TTC549 (cell line): ENCODE data around the gene EIF1.

ENCODE experiments used
- FAIRE-seq: peaks from 2 replicates; lab custom pipeline; 2012; peaks lifted over from hg19 to GRCh38; lab: Jason Lieb, UNC

EIF1 gene

DNA sequence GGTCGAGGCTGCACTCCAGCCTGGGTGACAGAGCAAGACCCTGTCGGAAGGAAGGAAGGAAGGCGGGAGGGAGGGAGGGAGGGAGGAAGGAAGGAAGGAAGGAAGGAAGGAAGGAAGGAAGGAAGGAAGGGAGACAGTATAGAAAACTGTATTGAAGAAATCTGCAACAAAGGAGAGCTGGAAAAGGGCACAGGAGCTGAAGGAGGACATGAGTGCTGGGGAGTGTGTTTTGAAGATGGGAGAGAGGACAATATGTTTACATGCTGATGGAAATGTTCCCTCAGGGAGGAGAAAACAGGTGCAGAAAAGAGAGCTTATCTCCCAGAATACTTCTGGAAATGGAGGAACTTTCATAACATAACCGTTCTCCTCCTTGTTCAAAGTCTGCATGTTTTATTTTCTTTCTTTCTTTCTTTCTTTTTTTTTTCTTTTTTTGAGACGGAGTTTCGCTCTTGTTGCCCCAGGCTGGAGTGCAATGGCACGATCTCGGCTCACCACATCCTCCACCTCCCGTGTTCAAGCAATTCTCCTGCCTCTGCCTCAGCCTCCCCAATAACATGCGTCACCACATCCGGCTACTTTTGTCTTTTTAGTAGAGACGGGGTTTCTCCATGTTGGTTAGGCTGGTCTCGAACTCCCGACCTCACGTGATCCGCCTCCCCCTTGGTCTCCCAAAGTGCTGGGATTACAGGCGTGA lies 48.4 kb downstream of the EIF1 start:
- FAIRE-seq = no peak

DNA sequence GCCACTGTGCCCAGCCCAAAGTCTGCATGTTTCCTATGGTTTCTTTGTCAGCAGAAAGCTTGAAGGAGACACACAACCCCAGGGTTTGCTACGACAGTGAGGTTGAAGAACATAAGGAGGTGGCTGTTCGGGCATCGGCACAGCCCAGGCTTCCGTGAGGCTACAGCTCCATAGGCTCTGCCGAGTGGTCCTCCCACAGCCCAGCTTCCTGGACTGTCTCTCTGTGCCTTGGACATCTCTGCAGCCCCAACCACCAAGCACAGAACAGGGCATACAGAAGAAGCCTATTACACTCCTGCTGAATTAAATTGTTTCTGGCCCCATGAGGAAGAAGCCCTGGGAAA lies 49.0 kb downstream of the EIF1 start:
- FAIRE-seq = no peak

DNA sequence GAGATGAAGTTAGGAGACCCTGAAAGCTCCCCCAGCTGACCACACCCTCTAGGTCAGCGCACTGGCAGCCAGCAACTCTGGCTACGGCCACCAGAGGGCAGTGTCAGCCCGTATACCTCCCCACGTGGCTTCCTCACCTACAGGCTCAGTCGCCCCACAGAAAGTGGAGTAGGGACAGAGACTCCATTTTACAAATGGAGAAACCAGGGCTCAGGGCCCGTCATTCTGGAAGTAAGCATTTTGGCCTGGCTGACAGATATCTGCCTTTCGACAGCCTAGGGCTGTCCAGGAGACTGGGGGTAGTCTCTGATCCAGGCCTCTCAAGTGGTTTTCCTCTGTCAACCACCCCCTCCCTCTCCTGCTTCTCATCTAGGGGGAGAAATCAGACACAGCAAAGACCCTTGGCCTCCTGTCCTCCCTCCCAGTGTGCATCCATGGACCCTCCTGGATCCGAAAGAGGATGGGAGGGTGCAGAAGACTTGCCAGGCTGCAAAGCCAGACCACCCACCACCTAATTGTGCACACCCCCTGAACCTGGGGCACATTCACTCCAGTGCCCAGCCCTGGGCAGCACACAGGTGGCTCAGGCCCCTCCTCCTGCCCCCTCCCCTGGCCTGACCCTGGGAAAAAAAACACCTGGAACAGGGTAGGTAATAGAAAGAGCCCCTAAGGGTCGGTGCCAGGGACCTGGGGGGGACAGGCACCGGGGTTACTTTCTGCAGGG lies 49.6 kb downstream of the EIF1 start:
- peak; percentile 17 for FAIRE-seq

DNA sequence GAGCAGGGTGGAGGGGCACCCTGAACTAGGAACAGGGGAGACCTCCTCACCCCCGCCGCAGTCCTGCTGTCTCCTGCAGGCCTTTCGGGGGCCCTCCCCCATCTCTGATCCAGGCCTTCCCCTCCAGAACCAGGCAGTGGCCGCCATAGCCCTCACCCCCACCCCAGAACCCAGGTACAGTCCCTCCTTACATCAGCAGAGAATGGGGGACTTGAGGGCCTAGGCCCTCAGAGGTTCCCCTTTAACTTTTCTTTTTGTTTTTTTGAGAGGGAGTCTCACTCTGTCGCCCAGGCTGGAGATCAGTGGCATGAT lies 50.1 kb downstream of the EIF1 start:
- FAIRE-seq = no peak

DNA sequence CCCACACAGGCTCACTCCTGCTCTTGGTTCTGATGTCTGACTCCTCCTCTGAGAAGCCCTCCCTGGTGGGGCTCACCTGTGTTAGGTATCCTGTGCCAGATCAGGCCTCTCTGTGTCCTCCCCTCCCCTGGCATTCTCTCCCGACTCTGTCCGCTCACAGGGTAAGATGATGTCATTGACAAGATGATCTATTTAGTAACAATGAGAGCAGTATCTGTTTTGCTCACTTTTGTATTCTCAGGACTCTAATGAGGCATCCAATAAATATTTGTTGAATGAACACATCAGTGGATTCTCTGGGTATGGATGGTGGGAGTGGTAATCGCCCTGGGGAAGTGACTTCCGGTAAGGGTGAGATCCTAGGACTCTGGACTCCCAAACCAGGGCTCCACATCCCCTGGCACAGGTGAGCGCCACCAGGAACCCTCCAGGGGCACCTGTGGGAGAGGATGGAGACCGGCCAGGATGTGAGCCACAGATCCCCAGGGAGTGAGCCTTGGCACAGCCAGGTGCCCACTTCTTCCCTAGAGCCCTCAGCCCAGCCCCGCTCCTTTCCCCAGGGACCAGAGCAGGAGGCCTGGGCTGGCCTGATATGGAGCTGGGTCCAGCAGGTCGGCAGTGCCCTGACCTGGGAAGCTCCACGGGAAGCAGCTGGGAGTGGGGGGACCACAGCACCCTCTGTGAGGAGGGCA lies 51.1 kb downstream of the EIF1 start:
- no peak for FAIRE-seq

DNA sequence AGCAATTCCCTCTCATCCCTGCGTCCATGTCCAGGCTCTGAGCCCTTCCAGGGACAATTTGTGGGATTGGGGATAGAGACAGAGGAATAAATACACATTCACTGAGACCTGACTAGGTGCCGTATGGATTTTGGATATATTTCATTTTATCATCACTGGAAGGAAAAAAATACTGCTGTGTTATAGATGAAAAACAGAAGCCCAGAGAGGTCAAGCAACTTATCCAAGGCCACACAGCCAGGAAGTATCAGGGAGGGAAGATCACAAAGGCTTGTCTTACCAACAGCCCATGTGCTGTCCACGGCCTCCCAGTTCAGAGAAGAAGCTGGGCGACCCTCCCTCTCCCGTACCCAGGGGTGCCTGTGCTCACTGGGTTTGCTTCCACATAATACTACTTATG lies 51.8 kb downstream of the EIF1 start:
- no peak for FAIRE-seq

DNA sequence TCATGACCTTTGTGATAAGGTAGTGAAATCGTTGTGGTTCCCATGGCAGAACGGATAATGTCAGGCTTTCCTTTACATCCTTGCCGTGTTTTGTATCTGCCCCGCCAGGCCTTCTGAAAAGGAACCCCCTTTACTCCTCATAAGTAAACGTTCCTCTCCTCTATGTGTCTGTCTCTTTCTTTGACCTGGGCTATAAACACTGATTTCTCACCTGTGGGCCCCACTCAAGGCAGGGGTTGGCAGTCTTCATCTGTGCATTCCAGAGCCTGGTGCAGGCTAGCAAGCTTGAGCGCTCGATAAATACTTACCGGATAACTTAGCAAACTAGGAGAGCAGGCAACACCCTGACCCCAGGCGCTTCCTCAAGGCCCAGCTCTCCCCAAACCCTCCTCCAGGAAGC lies 53.0 kb downstream of the EIF1 start:
- no peak for FAIRE-seq
